GM12864 (cell line): ENCODE measurements around the gene KIF5B.

Experiments used
- DNase-seq: peaks from one replicate; pipeline ENCODE4 v3.0.0-alpha.2; 2011; ENCODE audit warnings: low read depth
- H3K4me3 ChIP-seq: 2 replicates; pipeline ENCODE4 v1.5.1; 2011; ENCODE audit warnings: mild to moderate bottlenecking, low read depth, low read length, control low read depth
- TF ChIP-seq, protein P1 (sequence below): IDR thresholded peaks from 2 replicates; pipeline ENCODE4 v1.5.1; 2011; ENCODE audit warnings: low read depth, mild to moderate bottlenecking, moderate library complexity, low read length, control low read depth, inconsistent platforms; ENCODE audit errors: missing control alignments

The KIF5B gene

DNA sequence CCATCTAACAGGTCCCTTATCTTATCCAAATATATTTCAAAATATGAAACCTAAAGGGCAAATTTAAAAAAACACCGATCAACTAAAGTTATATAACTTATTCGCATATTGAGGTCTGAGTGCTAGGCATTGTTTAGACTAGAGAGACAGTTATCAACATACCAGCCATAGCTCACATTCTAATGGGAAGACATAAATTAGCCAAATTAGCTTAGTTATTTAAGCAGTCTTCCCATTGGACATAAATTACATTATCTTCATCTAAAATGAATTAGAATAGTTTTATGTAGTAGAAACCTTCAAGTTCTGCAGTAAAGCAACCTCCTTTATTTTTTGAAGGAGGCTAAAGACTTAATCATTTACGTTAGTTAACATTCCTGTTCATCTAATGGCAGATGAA is 17.4 kb downstream of the KIF5B start:
- TF ChIP-seq, protein P1, sequence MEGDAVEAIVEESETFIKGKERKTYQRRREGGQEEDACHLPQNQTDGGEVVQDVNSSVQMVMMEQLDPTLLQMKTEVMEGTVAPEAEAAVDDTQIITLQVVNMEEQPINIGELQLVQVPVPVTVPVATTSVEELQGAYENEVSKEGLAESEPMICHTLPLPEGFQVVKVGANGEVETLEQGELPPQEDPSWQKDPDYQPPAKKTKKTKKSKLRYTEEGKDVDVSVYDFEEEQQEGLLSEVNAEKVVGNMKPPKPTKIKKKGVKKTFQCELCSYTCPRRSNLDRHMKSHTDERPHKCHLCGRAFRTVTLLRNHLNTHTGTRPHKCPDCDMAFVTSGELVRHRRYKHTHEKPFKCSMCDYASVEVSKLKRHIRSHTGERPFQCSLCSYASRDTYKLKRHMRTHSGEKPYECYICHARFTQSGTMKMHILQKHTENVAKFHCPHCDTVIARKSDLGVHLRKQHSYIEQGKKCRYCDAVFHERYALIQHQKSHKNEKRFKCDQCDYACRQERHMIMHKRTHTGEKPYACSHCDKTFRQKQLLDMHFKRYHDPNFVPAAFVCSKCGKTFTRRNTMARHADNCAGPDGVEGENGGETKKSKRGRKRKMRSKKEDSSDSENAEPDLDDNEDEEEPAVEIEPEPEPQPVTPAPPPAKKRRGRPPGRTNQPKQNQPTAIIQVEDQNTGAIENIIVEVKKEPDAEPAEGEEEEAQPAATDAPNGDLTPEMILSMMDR: no peak
- H3K4me3 ChIP-seq: no peak overlapping the region
- no peak for DNase-seq

DNA sequence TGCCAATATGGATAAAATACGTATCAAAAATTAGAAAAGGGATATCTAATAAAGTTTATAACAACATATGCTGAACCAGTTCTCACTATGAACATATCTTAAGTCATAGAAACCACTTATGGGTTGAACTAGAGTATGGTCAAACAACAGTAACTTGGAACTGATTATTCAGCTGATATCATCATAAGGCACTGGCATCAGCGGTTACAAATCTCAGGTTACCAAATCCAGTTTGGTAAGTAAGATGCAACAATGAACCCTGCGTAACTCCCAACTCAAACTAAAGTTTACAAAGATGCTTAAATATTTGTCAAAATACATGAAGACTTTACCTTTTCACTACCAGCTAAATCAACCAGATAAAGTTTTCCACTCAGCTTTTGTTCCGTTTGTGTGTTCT is 19.3 kb downstream of the KIF5B start:
- no peak overlapping the region for H3K4me3 ChIP-seq

DNA sequence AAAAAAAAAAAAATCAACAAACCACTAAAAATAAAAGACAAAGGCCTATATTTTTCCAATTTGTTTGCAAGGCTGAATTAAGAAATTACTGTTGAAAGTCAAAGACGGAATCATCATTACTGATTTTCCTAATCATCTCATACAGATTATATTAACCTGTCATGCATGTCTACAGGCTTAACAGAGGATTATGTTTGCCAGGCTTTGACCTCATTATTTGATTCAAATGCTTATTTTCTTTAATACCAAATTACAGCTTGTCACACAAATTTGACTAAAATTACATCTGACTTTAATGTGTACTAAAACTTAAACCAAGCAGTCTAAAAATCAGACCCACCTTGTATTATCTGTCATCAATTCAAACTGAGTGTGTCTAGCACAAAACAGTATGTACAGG is 21.2 kb downstream of the KIF5B start:
- TF ChIP-seq, protein P1: no peak
- H3K4me3 ChIP-seq: no peak overlapping the region
- no peak for DNase-seq

More for the DNA sequence above, 19.3 kb downstream of the KIF5B start:
- TF ChIP-seq, protein P1: no peak
- no peak for DNase-seq

DNA sequence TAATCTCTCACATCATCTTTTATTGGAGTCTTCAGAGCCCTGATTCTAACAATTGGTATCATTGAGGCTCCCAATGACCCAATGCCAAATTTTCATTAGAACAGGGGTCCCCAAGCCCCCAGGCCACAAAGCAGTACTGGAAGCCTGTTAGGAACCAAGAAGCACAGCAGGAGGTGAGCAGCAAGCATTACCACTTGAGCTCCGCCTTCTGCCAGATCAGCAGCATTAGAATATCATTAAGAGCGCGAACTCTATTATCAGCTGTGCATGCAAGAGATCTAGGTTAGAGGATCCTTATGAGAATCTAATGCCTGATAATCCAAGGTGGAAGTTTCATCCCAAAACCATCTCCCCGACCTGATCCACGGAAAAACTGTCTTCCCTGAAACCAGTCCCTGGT is 23.1 kb downstream of the KIF5B start:
- TF ChIP-seq, protein P1: no peak
- H3K4me3 ChIP-seq: no peak overlapping the region
- no peak for DNase-seq

DNA sequence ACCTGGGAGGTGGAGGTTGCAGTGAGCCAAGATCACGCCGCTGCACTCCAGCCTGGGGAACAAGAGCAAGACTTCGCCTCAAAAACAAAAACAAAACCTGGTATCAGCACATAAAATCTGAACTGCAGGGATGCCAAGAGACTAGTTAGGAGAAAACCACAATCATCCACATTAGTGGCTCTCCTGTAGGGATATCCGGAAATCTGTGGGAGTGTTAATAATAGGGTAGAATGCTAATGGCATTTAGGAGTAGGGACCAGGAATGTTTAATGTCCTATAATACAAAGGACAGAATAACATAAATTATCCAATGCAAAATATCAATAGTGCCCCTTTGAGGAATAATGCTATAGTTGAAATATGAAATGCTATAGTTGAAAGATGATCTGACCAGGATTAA is 24.3 kb downstream of the KIF5B start:
- TF ChIP-seq, protein P1: no peak
- no peak for DNase-seq
- H3K4me3 ChIP-seq: no peak overlapping the region

DNA sequence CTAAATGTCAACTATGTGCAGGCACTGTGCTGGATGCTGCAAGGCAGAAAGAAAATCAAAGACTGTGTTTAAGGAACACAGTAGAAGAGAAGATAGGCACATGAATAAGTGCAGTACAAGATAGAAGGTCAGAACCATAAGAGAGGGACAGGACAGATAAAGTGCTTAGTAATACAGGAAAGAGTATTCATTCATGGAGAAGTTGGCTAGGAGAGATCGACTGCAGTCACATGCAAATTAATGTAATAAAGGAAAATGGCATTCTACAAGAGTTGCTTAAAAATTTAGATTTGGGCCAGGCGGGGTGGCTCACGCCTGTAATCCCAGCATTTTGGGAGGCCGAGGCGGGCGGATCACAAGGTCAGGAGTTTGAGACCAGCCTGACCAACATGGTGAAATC is 24.8 kb downstream of the KIF5B start:
- DNase-seq: no peak
- TF ChIP-seq, protein P1: no peak
- no peak overlapping the region for H3K4me3 ChIP-seq

DNA sequence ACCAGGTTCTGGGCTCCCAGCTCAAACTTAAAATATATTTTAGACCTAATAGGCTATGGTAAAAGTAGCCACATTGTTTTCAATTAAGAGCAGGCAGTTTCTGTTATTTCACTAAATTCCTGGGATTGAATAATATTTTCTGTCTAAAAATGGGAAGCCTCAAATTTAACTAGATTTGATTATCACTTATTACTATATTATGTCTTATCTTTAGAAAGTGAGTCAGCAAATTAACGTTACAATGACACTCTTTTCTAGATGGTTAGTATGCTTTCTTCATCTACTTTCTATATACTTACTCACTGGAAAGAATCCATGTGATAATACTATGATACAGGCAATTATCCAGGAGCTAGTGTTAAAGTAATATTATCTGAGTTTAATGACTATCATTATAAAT is 27.5 kb downstream of the KIF5B start:
- TF ChIP-seq, protein P1: no peak
- DNase-seq: no peak
- no peak overlapping the region for H3K4me3 ChIP-seq
